Panc1 (cell line): ENCODE data around the gene SMARCA2. TPM values are rescaled to one million over a fixed set of nuclear protein-coding genes. Genes with fewer than 3 reads are reported as not detected.

ENCODE experiments used
- ATAC-seq: fragments of 200-7000 bp; cut with Tn5 transposase; 2 replicates; pipeline ENCODE4 v1.9.1; 2020; ENCODE audit warnings: mild to moderate bottlenecking, moderate library complexity
- BruUV-seq: library from RNA; stranded (reverse); fragments of 400-500 nt; replicated peaks from 2 replicates; lab custom pipeline; 2021; lab: Mats Ljungman, UMichigan
- CTCF ChIA-PET: fragments of 300-600 bp; sonication (Branson Sonifier 250); formaldehyde crosslinking; loops from one replicate; lab custom pipeline; 2022; ENCODE audit warnings: antibody characterized with exemption; lab: Charles Lee
- POLR2A ChIA-PET: fragments of 300-600 bp; sonication (Branson Sonifier 250); formaldehyde crosslinking; loops from one replicate; lab custom pipeline; 2022; ENCODE audit warnings: antibody characterized with exemption; lab: Charles Lee
- DNase-seq: peaks from one replicate; pipeline ENCODE4 v3.0.0-alpha.2; 2010; ENCODE audit warnings: low read depth, low spot score
- H3K27ac ChIP-seq: 2 replicates; pipeline ENCODE4 v1.5.1; 2011; ENCODE audit warnings: mild to moderate bottlenecking, low read length, inconsistent platforms
- H3K27me3 ChIP-seq: fragments of 200-500 bp; sonication (Bioruptor generic); 2 replicates; pipeline ENCODE4 v1.6.0; 2014; ENCODE audit warnings: low read length, inconsistent platforms; ENCODE audit not compliant: control insufficient read depth, insufficient read depth
- H3K36me3 ChIP-seq: fragments of 200-500 bp; sonication (Bioruptor generic); 2 replicates; pipeline ENCODE4 v1.5.1; 2014; ENCODE audit warnings: inconsistent platforms, mild to moderate bottlenecking, low read length, moderate library complexity; ENCODE audit not compliant: control insufficient read depth, insufficient read depth
- H3K4me1 ChIP-seq: 2 replicates; pipeline ENCODE4 v1.5.1; 2011; ENCODE audit warnings: inconsistent platforms, mild to moderate bottlenecking, low read length, moderate library complexity; ENCODE audit not compliant: control insufficient read depth, insufficient read depth
- H3K4me3 ChIP-seq, 2 experiments: 2 replicates each; pipeline ENCODE4 v1.5.1; 2011 to 2012; ENCODE audit warnings: low read depth in 2 of 2, low read length in 2 of 2, mild to moderate bottlenecking in 2 of 2, inconsistent platforms in 1 of 2, moderate library complexity in 1 of 2
- H3K9me3 ChIP-seq: fragments of 200-500 bp; sonication (Bioruptor generic); 2 replicates; pipeline ENCODE4 v1.5.1; 2014; ENCODE audit warnings: low read depth, mild to moderate bottlenecking, inconsistent platforms, low read length, moderate library complexity; ENCODE audit not compliant: control insufficient read depth, insufficient read depth
- CTCF ChIP-seq: fragments of 450-650 bp; IDR thresholded peaks from 2 replicates; pipeline ENCODE4 v1.5.1; 2017; ENCODE audit warnings: mild to moderate bottlenecking
- POLR2AphosphoS5 ChIP-seq: IDR thresholded peaks from 2 replicates; pipeline ENCODE4 v1.6.1; 2012; ENCODE audit warnings: mild to moderate bottlenecking, low read depth, low read length, moderate library complexity
- REST ChIP-seq, 2 experiments: IDR thresholded peaks; 2 replicates each; pipeline ENCODE4 v1.6.1; 2011 to 2012; ENCODE audit warnings: low read depth in 2 of 2, control low read depth in 1 of 2, low read length in 1 of 2, mild to moderate bottlenecking in 1 of 2, moderate library complexity in 1 of 2; ENCODE audit not compliant: insufficient read depth in 1 of 2
- SIN3A ChIP-seq: IDR thresholded peaks from 2 replicates; pipeline ENCODE4 v1.6.1; 2012; ENCODE audit warnings: low read depth, mild to moderate bottlenecking, low read length, moderate library complexity, borderline replicate concordance; ENCODE audit not compliant: insufficient read depth
- TCF7L2 ChIP-seq: IDR thresholded peaks from 2 replicates; pipeline ENCODE4 v1.6.1; 2011; ENCODE audit warnings: mild to moderate bottlenecking, low read depth, low read length, inconsistent platforms
- in situ Hi-C: cut with HindIII; loops from 2 replicates; pipeline ENCODE4 v1.10.0; 2016; ENCODE audit warnings: low sequenced_read_pairs, low pct_unique_long_range_greater_than_20kb
- intact Hi-C: fragments of 100-400 bp; cut with micrococcal nuclease; formaldehyde crosslinking; loops from one replicate; pipeline ENCODE4 v1.10.0; 2022; ENCODE audit not compliant: unreplicated experiment
- total RNA-seq: library from RNA; stranded (reverse); gene quantifications from one replicate; pipeline ENCODE4 v1.2.1, GENCODE V29; 2021; ENCODE audit not compliant: unreplicated experiment

SMARCA2 gene
- total RNA-seq, 1 experiment from 2014 or later = 13.3 TPM

- no peaks in the 10 kb centered on the region for H3K4me1 ChIP-seq
- ATAC-seq = no peak
- DNase-seq = no peak
- CTCF ChIA-PET = no interaction called here
- H3K36me3 ChIP-seq = no peaks in the 10 kb centered on the region
- TF ChIP-seq REST (IDR thresholded peaks at IDR 0.05; ENCODE audit: insufficient read depth in 1 of 2, low read depth in 2 of 2, low read length in 1 of 2) (no peak), POLR2AphosphoS5 (no peak), TCF7L2 (no peak), CTCF (no peak), SIN3A (no peak)
- no TSS peak for BruUV-seq
- no peaks in the 10 kb centered on the region for H3K27me3 ChIP-seq
- H3K27ac ChIP-seq = no peak overlapping the region
- intact Hi-C loops (no loop called here), in situ Hi-C loops (no loop called here)
- POLR2A ChIA-PET = no interaction called here
- no peaks in the 10 kb centered on the region for H3K9me3 ChIP-seq
- H3K4me3 ChIP-seq = no peak overlapping the region
These were observed 32.8 kb downstream of the SMARCA2 start for GRCh38 chr9:2047916-2048315.

GRCh38 chr9:2050236-2050635 is 35.1 kb downstream of the SMARCA2 start:
- Histone ChIP-seq H3K27me3 (no peaks in the 10 kb centered on the region), H3K9me3 (no peaks in the 10 kb centered on the region), H3K4me3 (no peak overlapping the region), H3K36me3 (no peaks in the 10 kb centered on the region), H3K27ac (no peak overlapping the region), H3K4me1 (no peaks in the 10 kb centered on the region)
- ChIA-PET POLR2A (no interaction called here), CTCF (no interaction called here)
- DNase-seq (no peak), ATAC-seq (no peak)
- no peak for TF ChIP-seq TCF7L2
- TF ChIP-seq SIN3A = no peak
- no peak for TF ChIP-seq POLR2AphosphoS5
- no peak for TF ChIP-seq CTCF
- TF ChIP-seq REST (IDR thresholded peaks at IDR 0.05; ENCODE audit: insufficient read depth in 1 of 2, low read depth in 2 of 2, low read length in 1 of 2) = no peak
- in situ Hi-C loops (no loop called here), intact Hi-C loops (no loop called here)
- BruUV-seq = no TSS peak
